NOMO-1 treated with DMSO at 0.1 percent for 48 hours (cell line): ENCODE results near the gene ENOX2.
A peak's percentile ranks its signal among the peaks of the same experiment; 100 is the strongest.

Experiments used
- DNase-seq: peaks from one replicate; lab custom pipeline; 2025; ENCODE audit not compliant: unreplicated experiment; lab: John Stamatoyannopoulos, UW

The ENOX2 gene

GRCh38 chrX:130884627-130885026 is 18.4 kb downstream of the ENOX2 start:
- no peak for DNase-seq

- no peak for DNase-seq
Observed at GRCh38 chrX:130879869-130880268, 23.1 kb downstream of the ENOX2 start.

- DNase-seq: no peak
Observed at GRCh38 chrX:130878350-130879341, 24.4 kb downstream of the ENOX2 start.

GRCh38 chrX:130877892-130878341 is 25.1 kb downstream of the ENOX2 start:
- no peak for DNase-seq

GRCh38 chrX:130876226-130876625 is 26.8 kb downstream of the ENOX2 start:
- no peak for DNase-seq

DNA sequence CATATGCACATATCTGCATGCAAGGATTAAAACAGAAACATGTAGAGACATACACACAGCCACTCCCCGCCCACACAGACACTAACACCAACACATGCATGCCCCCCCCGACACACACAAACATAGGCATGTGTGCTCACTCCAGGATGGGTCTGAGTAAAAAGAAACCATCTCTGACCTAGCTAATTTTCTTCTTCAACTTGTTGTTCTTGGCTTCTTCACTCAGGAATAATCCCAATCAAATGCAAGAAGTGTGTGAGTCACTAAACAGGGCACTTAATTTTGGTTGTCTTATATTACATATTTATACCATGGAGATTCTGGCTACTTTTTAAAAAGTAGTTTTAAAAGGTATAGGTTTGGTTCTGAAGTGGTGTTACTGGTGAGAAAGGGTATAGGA is 28.3 kb downstream of the ENOX2 start:
- no peak for DNase-seq

- DNase-seq: no peak
Observed at GRCh38 chrX:130869239-130869638, 33.8 kb downstream of the ENOX2 start.

DNA sequence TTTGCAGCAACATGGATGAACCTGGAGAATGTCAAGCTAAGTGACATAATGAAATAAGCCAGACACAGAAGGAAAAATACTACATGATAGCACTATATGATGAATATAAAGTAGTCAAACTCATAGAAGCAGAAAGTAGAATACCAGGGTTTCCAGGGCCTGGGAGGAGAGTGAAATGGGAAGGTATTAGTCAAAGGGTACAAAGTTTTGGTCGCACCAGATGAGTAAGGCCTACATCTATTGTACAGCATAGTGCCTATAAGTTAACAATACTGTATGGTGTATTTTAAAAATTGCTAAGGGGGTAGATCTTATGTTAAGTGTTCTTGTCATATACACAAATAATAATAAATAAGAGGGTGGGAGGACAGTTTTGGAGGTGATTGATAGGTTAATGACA is 41.5 kb downstream of the ENOX2 start:
- no peak for DNase-seq

GRCh38 chrX:130857207-130857606 is 45.8 kb downstream of the ENOX2 start:
- DNase-seq: no peak

- no peak for DNase-seq
Observed at GRCh38 chrX:130851569-130851968, 51.4 kb downstream of the ENOX2 start.

GRCh38 chrX:130848763-130849162 is 54.2 kb downstream of the ENOX2 start:
- no peak for DNase-seq

- DNase-seq: no peak
Observed at GRCh38 chrX:130846746-130847145, 56.3 kb downstream of the ENOX2 start.

DNA sequence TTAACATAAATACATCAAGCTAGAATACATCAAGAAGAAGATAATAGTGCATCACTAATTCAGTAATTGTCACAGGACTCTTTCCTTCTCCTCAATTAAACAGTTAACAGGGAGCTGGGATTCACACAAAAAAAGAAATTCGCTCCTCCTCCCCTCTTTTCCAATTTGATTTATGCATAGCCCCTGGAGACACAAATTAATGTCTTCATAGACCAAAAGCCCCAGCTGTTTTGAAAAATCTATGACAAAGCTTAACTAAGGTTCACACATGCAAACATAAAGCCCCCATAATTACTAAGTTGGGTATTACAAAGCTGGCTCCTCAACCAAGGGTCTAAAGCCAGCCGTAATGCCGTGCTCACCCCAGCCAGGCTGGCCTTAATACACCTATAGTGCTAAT is 61.2 kb downstream of the ENOX2 start:
- no peak for DNase-seq

DNA sequence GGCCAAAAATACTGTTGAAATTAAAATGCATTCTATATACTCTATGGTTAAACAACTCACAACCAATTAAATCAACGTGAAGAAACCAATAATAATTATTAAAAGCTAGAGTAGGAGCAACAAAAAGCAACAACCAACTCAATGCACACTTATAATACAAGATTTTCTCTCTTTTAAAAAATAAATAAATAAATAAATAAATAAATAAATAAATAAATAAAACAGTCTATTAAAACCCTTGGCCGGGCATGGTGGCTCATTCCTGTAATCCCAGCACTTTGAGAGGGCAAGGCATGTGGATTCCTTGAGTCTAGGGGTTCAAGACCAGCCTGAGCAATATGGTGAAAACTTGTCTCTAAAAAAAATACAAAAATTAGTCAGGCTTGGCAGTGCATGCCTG is 62.7 kb downstream of the ENOX2 start:
- DNase-seq: no peak

DNA sequence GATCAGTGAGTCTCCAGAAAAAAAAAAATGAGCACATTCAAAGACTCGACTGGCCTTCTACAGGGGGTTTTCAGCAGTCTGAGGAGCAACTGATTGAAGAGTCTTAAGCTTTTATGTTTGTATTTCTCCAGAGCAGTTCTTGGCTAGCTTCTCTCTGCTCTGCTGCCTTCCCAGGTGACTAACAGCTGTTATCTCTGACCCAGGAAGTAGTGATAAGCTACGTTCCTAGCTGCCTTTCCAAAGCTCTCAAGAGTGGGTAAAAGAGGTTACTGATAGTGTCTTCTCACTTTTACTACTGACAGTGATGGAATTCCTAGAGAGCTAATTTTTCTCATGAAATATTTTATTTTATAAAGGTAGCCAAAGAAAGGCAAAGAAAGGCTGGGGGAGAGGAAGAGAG is 66.6 kb downstream of the ENOX2 start:
- no peak for DNase-seq

GRCh38 chrX:130834830-130835229 is 68.2 kb downstream of the ENOX2 start:
- no peak for DNase-seq

DNA sequence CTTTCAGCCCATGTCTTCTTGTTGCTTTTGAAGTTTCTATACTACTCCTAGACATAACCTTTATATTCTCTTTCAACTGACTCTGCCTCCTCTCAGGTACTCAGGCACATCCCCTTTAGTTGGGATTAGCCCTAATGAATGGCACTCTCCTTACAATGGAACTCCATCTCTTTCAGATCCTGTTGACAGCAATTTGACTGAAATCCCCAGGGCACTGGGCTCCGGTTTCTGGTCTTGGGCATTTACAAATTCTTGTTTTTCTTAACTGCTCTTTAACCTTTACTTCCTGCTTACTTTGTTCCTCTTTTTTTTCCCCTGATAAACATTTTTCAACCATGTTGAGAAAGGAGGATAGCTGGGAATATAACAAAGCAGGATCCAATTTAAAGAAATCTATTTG is 68.9 kb downstream of the ENOX2 start:
- DNase-seq: peak; percentile 30

DNA sequence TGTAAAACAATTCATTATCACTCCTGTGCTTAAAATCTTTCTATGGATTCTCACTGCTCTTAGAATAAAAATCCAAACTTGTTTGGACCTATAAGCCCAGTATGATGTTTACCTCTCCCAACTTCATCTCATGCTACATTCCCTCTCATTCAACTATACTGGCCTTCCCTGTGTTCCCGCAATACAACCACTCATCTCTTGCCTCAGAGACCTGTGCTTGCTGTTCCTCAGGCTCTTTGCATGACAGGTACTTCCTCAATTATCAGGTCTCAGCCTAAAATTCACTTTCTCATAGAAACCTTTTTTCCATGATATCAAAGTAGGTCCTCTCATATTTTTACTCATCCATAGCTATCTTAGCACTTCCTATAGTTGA is 71.7 kb downstream of the ENOX2 start:
- DNase-seq: no peak

DNA sequence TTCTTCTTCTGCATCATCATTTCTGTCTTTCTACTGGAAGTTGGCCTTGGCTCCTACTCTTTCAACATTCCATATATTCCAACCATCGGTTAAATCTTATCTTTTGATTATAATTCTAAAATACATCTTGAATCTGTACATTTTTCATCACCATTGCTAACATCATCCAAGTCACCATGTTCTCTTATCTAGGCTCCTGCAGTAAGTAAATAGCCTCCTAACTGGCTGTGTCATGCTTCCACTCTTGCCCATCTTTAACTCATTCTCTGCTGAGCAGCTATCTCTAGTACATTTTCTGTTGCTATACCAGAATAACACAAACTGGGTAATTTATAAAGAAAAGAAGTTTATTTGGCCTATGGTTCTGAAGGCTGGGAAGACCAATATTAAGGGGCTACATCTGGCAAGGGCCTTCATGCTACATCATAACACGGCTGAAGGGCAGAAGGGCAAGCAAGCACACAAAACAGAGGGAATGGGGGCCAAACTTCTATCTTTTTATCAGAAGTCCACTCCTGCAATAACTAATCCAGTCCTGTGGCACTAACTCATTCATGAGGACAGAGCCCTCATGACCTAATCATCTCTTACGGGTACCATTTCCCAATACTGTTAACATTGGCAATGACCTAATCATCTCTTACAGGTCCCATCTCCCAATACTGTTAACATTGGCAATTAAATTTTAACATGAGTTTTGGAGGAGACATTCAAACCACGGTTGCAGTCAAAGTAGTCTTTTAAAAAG is 72.2 kb downstream of the ENOX2 start:
- no peak for DNase-seq

- peak; percentile 38 for DNase-seq
Observed at GRCh38 chrX:130829526-130830515, 73.2 kb downstream of the ENOX2 start.

- no peak for DNase-seq
Observed at GRCh38 chrX:130828641-130829040, 74.4 kb downstream of the ENOX2 start.
